BLaER1 treated with 17β-estradiol and CSF1 and Interleukin-3, amounts not matched to agents 10 nM and 100 nM (cell line): ENCODE measurements around the gene NAA60.

Experiments used
- H3K27ac ChIP-seq, 11 experiments: shearing (Covaris generic); formaldehyde crosslinking; 2 replicates each; pipeline ENCODE4 v1.8.1; 2022
- H3K27me3 ChIP-seq, 11 experiments: shearing (Covaris generic); formaldehyde crosslinking; 2 replicates each; pipeline ENCODE4 v1.8.1; 2022
- H3K36me3 ChIP-seq, 11 experiments: shearing (Covaris generic); formaldehyde crosslinking; 2 replicates each; pipeline ENCODE4 v1.8.1; 2022
- H3K4me1 ChIP-seq, 10 experiments: shearing (Covaris generic); formaldehyde crosslinking; 2 replicates each; pipeline ENCODE4 v1.8.1; 2022
- H3K4me2 ChIP-seq, 11 experiments: shearing (Covaris generic); formaldehyde crosslinking; 2 replicates each; pipeline ENCODE4 v1.8.1; 2022
- H3K4me3 ChIP-seq, 10 experiments: shearing (Covaris generic); formaldehyde crosslinking; 2 replicates each; pipeline ENCODE4 v1.8.1; 2022
- H3K9ac ChIP-seq, 11 experiments: shearing (Covaris generic); formaldehyde crosslinking; 2 replicates each; pipeline ENCODE4 v1.8.1; 2022
- H3K9me3 ChIP-seq, 11 experiments: shearing (Covaris generic); formaldehyde crosslinking; replicated peaks in 1 of 11; 2 replicates each; pipeline ENCODE4 v1.8.1; 2022
- H4K20me1 ChIP-seq, 11 experiments: shearing (Covaris generic); formaldehyde crosslinking; 2 replicates each; pipeline ENCODE4 v1.8.1; 2022
- Cebpa-rat ChIP-seq, 11 experiments: shearing (Covaris generic); IDR thresholded peaks; 2 replicates each; pipeline ENCODE4 v1.8.1; 2022

NAA60 gene

DNA sequence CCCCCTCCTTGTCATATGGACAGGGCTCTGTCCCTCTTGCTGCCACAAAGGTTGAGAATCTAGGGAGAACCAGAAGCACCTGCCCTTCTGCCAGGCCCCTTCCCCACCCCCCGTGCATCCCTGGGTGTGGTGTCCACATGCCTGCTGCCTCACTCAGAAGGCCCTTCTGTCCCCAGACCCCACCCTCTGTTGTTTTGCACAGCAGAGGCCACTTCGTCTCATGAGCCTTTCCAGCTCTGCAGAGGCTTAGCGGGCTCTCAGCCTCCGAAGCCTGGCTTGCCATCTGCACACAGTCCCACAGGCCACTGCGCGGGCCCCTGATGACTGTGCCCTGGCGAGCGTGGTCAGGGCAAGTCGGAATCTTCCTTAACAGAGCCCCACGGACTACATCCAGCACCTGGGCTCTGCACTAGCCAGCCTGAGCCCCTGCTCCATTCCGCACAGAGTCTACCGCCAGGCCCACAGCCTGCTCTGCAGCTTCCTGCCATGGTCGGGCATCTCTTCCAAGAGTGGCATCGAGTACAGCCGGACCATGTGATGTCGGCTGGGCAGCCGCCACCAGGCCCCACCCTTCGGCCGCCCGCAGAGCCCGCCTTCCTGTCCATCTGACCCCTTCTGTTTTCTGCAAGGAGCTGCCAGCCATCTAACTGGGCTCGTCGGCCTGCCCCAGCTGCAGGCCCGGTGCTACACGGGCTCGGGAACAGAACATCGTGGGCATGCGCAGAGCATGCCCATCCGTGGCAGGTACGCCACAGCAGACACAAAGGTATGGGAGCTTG is 41.0 kb downstream of the NAA60 start:
- Histone ChIP-seq H3K4me3 (no peak overlapping the region), H3K27me3 (no peaks in the 10 kb centered on the region), H3K4me1 (peaks cover 0 to 10% (median 6%) of the 10 kb centered on the region in 10 experiments; a peak in 11 of 20 replicates), H3K4me2 (no peak overlapping the region), H3K36me3 (peaks cover 79 to 89% (median 85%) of the 10 kb centered on the region in 11 experiments), H3K27ac (no peak overlapping the region), H4K20me1 (peaks cover 34 to 93% (median 76%) of the 10 kb centered on the region in 11 experiments; a peak in 20 of 22 replicates), H3K9ac (no peak overlapping the region), H3K9me3 (no peaks in the 10 kb centered on the region)
- TF ChIP-seq Cebpa-rat (IDR thresholded peaks at IDR 0.05), result no peak

DNA sequence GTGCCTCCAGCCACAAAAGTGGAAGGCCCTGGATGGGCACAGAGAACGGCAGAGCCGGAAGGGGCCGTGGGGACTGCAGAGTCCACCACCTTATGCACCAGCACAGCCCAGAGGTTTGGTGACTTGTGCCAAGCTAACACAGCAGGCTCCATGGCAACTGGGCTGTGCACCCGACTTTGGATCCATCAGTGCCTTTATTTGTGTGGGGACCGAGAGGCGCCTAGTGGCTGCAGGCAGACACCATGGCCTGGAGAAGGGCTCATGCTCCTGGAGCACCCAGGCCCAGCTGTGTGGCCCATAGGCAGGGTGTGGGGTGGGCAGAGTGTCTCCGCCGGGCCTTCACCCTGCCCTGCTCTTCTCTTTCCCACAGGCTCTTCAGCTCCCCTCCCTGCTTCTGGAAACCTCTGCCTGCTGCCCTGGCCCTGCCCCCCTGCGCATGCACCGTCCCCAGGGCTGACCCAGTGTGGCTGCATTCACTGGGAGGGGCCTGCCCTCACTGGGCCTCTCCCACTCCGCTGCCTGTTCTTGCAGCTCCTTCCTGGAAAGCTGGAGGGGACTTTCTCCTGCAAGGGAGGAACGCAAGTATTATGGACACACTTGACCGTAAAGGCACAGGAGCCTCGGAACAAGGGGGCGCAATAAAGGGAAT is 41.7 kb downstream of the NAA60 start:
- peaks cover 72 to 82% (median 77%) of the 10 kb centered on the region in 11 experiments for H3K36me3 ChIP-seq
- peaks cover 30 to 86% (median 69%) of the 10 kb centered on the region in 11 experiments; a peak in 20 of 22 replicates for H4K20me1 ChIP-seq
- no peak overlapping the region for H3K4me2 ChIP-seq

GRCh38 chr16:3485821-3486505 is 42.5 kb downstream of the NAA60 start:
- Histone ChIP-seq H3K27me3 (no peaks in the 10 kb centered on the region), H3K27ac (no peak overlapping the region), H3K9ac (no peak overlapping the region), H3K4me2 (no peak overlapping the region), H4K20me1 (peaks cover 23 to 86% (median 62%) of the 10 kb centered on the region in 11 experiments; a peak in 20 of 22 replicates), H3K4me1 (peaks cover 0 to 16% (median 9%) of the 10 kb centered on the region in 10 experiments; a peak in 12 of 20 replicates), H3K9me3 (no peaks in the 10 kb centered on the region), H3K36me3 (peaks cover 64 to 74% (median 71%) of the 10 kb centered on the region in 11 experiments), H3K4me3 (no peak overlapping the region)
- TF ChIP-seq Cebpa-rat (IDR thresholded peaks at IDR 0.05), result no peak

More for the DNA sequence above, 41.7 kb downstream of the NAA60 start:
- H3K9ac ChIP-seq, result no peak overlapping the region
- H3K27me3 ChIP-seq, result no peaks in the 10 kb centered on the region
- H3K4me3 ChIP-seq, result no peak overlapping the region
- no peak overlapping the region for H3K27ac ChIP-seq
- H3K4me1 ChIP-seq, result peaks cover 0 to 10% (median 6%) of the 10 kb centered on the region in 10 experiments; a peak in 11 of 20 replicates
- TF ChIP-seq Cebpa-rat (IDR thresholded peaks at IDR 0.05), result no peak
- H3K9me3 ChIP-seq, result no peaks in the 10 kb centered on the region

DNA sequence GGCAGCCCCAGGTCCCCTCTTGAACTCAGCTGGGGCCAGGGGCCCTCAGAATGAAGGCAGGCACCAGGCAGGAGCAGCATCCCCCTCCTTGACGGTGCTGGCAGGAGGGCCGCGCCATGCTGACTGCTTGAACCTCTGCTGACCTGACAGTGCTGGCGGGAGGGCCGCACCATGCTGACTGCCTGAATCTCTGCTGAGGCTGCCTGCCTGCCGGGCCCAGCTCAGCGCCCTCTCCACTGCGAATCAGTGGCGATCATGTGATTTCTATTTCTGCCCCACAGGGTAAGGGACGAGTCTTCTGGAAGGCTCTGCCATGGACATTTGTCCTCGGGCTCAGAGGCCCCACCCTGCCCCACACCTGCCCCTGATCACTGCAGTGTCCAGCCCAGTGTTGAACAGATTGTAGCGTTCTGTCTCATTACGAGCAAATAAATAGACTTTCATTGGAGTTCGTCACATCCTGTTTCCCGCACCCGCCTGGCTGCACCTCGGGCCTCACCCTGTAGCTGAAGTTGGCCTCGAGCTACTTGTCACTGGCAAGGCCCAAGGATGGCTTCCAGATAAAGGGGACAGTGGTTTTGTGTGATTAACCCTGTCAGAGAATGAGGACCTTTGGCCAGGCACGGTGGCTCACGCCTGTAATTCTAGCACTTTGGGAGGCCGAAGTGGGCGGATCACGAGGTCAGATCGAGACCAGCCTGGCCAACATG is 43.2 kb downstream of the NAA60 start:
- H3K27ac ChIP-seq, result no peak overlapping the region
- no peak overlapping the region for H3K4me3 ChIP-seq
- H3K9ac ChIP-seq, result no peak overlapping the region
- H3K9me3 ChIP-seq, result no peaks in the 10 kb centered on the region
- peaks cover 16 to 83% (median 55%) of the 10 kb centered on the region in 11 experiments; a peak in 18 of 22 replicates for H4K20me1 ChIP-seq
- no peak for TF ChIP-seq Cebpa-rat (IDR thresholded peaks at IDR 0.05)
- peaks cover 57 to 67% (median 64%) of the 10 kb centered on the region in 11 experiments for H3K36me3 ChIP-seq
- peaks cover 0 to 21% (median 15%) of the 10 kb centered on the region in 10 experiments; a peak in 12 of 20 replicates for H3K4me1 ChIP-seq
- no peak overlapping the region for H3K4me2 ChIP-seq
- no peaks in the 10 kb centered on the region for H3K27me3 ChIP-seq

- Histone ChIP-seq H3K27ac (peak overlapping the region in 2 of 11 experiments; percentile 12 to 14; a peak in 1 of 22 replicates), H3K36me3 (peaks cover 48 to 56% (median 54%) of the 10 kb centered on the region in 11 experiments)
- no peak for TF ChIP-seq Cebpa-rat (IDR thresholded peaks at IDR 0.05)
Measured at GRCh38 chr16:3487521-3488410, 44.3 kb downstream of the NAA60 start.

DNA sequence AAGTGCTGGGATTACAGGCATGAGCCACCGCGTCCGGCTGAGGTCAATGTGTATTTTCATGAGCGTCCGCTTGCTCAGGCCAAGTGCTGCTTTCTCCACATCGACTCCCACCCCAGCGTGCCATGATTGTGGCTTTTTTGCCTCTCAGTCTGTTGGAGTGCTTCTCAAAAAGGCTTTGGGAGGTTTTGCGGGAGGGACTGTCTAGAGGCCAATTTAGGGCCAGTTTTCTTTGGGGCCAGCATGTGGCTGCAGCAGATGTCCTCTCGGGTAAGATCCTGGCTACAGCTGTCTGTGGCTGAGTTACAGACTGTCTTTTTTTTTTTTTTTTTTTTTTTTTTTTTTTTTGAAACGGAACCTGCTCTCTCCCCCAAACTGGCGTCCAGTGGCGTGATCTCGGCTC is 45.3 kb downstream of the NAA60 start:
- Histone ChIP-seq H3K36me3 (peaks cover 38 to 46% (median 44%) of the 10 kb centered on the region in 11 experiments), H3K4me2 (no peak overlapping the region), H3K27ac (no peak overlapping the region), H3K9me3 (no peaks in the 10 kb centered on the region), H3K4me1 (peaks cover 0 to 21% (median 15%) of the 10 kb centered on the region in 10 experiments; a peak in 12 of 20 replicates), H3K9ac (no peak overlapping the region), H3K4me3 (no peak overlapping the region), H3K27me3 (no peaks in the 10 kb centered on the region), H4K20me1 (peaks cover 5 to 63% (median 38%) of the 10 kb centered on the region in 11 experiments; a peak in 16 of 22 replicates)
- no peak for TF ChIP-seq Cebpa-rat (IDR thresholded peaks at IDR 0.05)

More at GRCh38 chr16:3487521-3488410, 44.3 kb downstream of the NAA60 start:
- Histone ChIP-seq H3K4me3 (no peak overlapping the region), H3K9ac (peak overlapping the region in 3 of 11 experiments; percentile 22 to 24 (median 24); a peak in 3 of 22 replicates), H3K4me1 (peaks cover 0 to 21% (median 15%) of the 10 kb centered on the region in 10 experiments; a peak in 12 of 20 replicates), H3K4me2 (peak overlapping the region in 4 of 11 experiments; percentile 10 to 31 (median 21); a peak in 2 of 22 replicates), H3K27me3 (no peaks in the 10 kb centered on the region), H4K20me1 (peaks cover 8 to 73% (median 47%) of the 10 kb centered on the region in 11 experiments; a peak in 16 of 22 replicates), H3K9me3 (no peaks in the 10 kb centered on the region)

DNA sequence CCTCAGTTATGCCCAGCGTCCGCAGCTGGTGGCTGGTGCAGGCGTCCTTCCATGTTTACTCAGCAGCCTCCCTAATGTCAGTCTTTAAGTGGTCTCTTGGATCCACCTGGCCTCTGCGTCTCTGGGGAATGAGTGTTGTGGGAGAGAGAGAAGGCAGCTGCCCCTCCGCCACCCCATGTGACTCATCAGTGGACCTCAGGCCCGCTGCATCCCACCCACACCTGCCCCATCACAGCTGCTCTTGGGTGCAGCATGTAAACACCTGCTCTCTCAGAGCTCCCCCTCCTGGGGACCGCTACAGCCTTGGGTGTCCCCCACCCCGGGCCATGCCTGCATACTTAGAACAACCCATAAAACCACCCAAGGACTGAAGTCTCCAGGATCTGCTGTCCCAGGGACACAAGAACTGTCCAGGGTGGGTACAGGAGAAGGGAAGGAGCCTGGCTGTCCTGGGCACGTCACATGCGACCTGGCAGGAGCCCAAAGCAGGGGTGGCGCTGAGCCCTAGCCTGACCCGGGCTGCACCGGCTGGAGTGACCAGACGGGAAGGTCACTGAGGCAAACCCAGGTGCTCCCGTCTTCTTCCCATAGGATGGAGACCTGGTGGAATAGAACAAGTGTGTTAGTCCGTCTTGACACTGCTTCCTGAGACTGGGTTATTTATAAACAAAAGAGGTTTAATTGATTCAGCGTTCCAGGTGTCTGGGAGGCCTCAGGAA is 47.6 kb downstream of the NAA60 start:
- Histone ChIP-seq H3K9ac (no peak overlapping the region), H4K20me1 (peaks cover 0 to 40% (median 19%) of the 10 kb centered on the region in 11 experiments; a peak in 12 of 22 replicates), H3K4me2 (peak overlapping the region in 3 of 11 experiments; percentile 12 to 29 (median 15); a peak in 5 of 22 replicates), H3K36me3 (peaks cover 15 to 23% (median 21%) of the 10 kb centered on the region in 11 experiments), H3K27ac (no peak overlapping the region), H3K4me1 (peaks cover 0 to 21% (median 15%) of the 10 kb centered on the region in 10 experiments; a peak in 12 of 20 replicates), H3K9me3 (no peaks in the 10 kb centered on the region), H3K4me3 (no peak overlapping the region), H3K27me3 (no peaks in the 10 kb centered on the region)
- TF ChIP-seq Cebpa-rat (IDR thresholded peaks at IDR 0.05), result no peak
